ENCODE measurements around the gene MOB3A. TPM values are rescaled to one million over a fixed set of nuclear protein-coding genes. Genes with fewer than 3 reads are reported as not detected.

MOB3A gene
- total and polyA plus RNA-seq, 2 experiments from 2014 or later, result 15.7 to 25.1 TPM

DNA sequence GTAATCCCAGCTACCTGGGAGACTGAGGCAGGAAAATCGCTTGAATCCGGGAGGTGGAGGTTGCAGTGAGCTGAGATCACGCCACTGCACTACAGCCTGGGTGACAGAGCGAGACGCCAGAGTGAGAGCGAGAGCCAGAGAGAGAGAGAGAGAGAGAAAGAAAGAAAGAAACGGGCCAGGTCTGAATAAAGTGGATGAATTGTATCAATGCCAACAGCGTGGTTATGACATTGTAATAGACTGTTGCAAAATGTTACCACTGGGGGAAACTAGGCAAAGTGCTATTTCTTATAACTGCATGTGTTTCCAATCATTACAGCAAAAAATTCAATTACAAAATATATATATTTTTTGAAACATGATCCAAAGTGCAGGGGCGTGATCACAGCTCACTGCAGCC lies 68.8 kb downstream of the MOB3A start:
- Histone ChIP-seq H3K79me2 (no peaks in the 10 kb centered on the region), H3K9me2 (replicated peaks; ENCODE audit: insufficient read depth) (no peaks in the 10 kb centered on the region), H3K27ac (no peak overlapping the region), H3K4me2 (no peak overlapping the region), H3K4me3 (no peak overlapping the region), H2AFZ (no peak overlapping the region), H3K36me3 (replicated peaks; ENCODE audit: insufficient read depth, low read depth) (no peaks in the 10 kb centered on the region), H3K27me3 (no peaks in the 10 kb centered on the region), H4K20me1 (ENCODE audit: insufficient read depth, poor library complexity, severe bottlenecking) (no peaks in the 10 kb centered on the region), H3K4me1 (ENCODE audit: insufficient read depth) (peaks cover 9% of the 10 kb centered on the region), H3K9me3 (ENCODE audit: low read depth) (no peaks in the 10 kb centered on the region)
- DNase-seq (ENCODE audit: low spot score), result no peak
- TF ChIP-seq EZH2phosphoT487 (IDR thresholded peaks at IDR 0.05; ENCODE audit: low read depth, severe bottlenecking, unreplicated experiment), result no peak
- no peak for TF ChIP-seq EZH2 (IDR thresholded peaks at IDR 0.05; ENCODE audit: borderline replicate concordance)
- no peak for TF ChIP-seq CTCF (IDR thresholded peaks at IDR 0.05; ENCODE audit: poor library complexity)
- WGBS (ENCODE audit: low lambda C conversion rate, missing lambda C conversion rate), result 83% methylated on average over 9 of the region's 9 CpGs

- WGBS (ENCODE audit: low lambda C conversion rate, missing lambda C conversion rate), result 90% methylated on average over 10 of the region's 10 CpGs
Measured at GRCh38 chr19:2026770-2027169, 69.4 kb downstream of the MOB3A start.

DNA sequence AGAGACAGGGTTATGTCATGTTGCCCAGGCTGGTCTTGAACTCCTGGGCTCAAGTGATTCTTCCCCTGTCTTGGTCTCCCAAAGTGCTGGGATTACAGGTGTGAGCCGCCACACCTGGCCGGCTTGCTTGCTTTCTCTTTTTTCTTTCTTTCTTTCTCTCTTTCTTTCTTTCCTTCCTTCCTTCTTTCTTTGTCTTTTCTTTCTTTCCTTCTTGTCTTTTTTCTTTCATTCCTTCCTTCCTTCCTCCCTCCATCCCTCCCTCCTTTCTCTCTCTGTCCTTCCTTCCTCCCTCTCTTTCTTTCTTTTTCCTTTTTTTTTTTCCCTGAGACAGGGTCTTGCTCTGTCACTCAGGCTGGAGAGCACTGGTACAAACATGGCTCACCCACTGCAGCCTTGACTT lies 73.8 kb downstream of the MOB3A start:
- H3K36me3 ChIP-seq (replicated peaks; ENCODE audit: insufficient read depth, low read depth), result no peaks in the 10 kb centered on the region
- no peaks in the 10 kb centered on the region for H4K20me1 ChIP-seq (ENCODE audit: insufficient read depth, poor library complexity, severe bottlenecking)
- H3K27ac ChIP-seq, result no peak overlapping the region
- no peaks in the 10 kb centered on the region for H3K9me2 ChIP-seq (replicated peaks; ENCODE audit: insufficient read depth)
- no peaks in the 10 kb centered on the region for H3K9me3 ChIP-seq (ENCODE audit: low read depth)
- no peaks in the 10 kb centered on the region for H3K79me2 ChIP-seq
- no peak overlapping the region for H3K4me2 ChIP-seq
- WGBS (ENCODE audit: low lambda C conversion rate, missing lambda C conversion rate), result 100% methylated on average over 2 of the region's 2 CpGs
- no peaks in the 10 kb centered on the region for H3K27me3 ChIP-seq
- no peaks in the 10 kb centered on the region for H3K4me1 ChIP-seq (ENCODE audit: insufficient read depth)
- no peak overlapping the region for H2AFZ ChIP-seq
- H3K4me3 ChIP-seq, result no peak overlapping the region
- no peak for TF ChIP-seq EZH2 (IDR thresholded peaks at IDR 0.05; ENCODE audit: borderline replicate concordance)
- no peak for TF ChIP-seq CTCF (IDR thresholded peaks at IDR 0.05; ENCODE audit: poor library complexity)
- no peak for TF ChIP-seq EZH2phosphoT487 (IDR thresholded peaks at IDR 0.05; ENCODE audit: low read depth, severe bottlenecking, unreplicated experiment)
- no peak for DNase-seq (ENCODE audit: low spot score)

More at GRCh38 chr19:2026770-2027169, 69.4 kb downstream of the MOB3A start:
- Histone ChIP-seq H3K9me2 (replicated peaks; ENCODE audit: insufficient read depth) (no peaks in the 10 kb centered on the region), H2AFZ (no peak overlapping the region), H3K79me2 (no peaks in the 10 kb centered on the region), H3K36me3 (replicated peaks; ENCODE audit: insufficient read depth, low read depth) (no peaks in the 10 kb centered on the region), H3K27me3 (no peaks in the 10 kb centered on the region), H3K4me1 (ENCODE audit: insufficient read depth) (peaks cover 4% of the 10 kb centered on the region), H4K20me1 (ENCODE audit: insufficient read depth, poor library complexity, severe bottlenecking) (no peaks in the 10 kb centered on the region), H3K9me3 (ENCODE audit: low read depth) (no peaks in the 10 kb centered on the region), H3K27ac (no peak overlapping the region), H3K4me3 (no peak overlapping the region), H3K4me2 (no peak overlapping the region)
- no peak for DNase-seq (ENCODE audit: low spot score)
- TF ChIP-seq EZH2 (IDR thresholded peaks at IDR 0.05; ENCODE audit: borderline replicate concordance) (no peak), CTCF (IDR thresholded peaks at IDR 0.05; ENCODE audit: poor library complexity) (no peak), EZH2phosphoT487 (IDR thresholded peaks at IDR 0.05; ENCODE audit: low read depth, severe bottlenecking, unreplicated experiment) (no peak)
